T-cell (primary cell): Measurements from ENCODE around the gene ZNF674. TPM values are rescaled to one million over a fixed set of nuclear protein-coding genes. Genes with fewer than 3 reads are reported as not detected.
"Not testable (repeated sequence)": the region's sequence is repeated elsewhere in the genome, so short reads cannot be mapped to it uniquely, and the experiment has no call there.

ENCODE experiments used
- ATAC-seq, 4 experiments: fragments of 200-7000 bp in 3 of 4; fragments of 150-1000 bp in 1 of 4; cut with Tn5 transposase; replicated peaks in 1 of 4; 1 replicate in 3 of 4; 2 replicates in 1 of 4; pipeline ENCODE4 v1.10.0; 2021; ENCODE audit warnings: moderate library complexity in 3 of 4, mild to moderate bottlenecking in 2 of 4, moderate number of reproducible peaks in 1 of 4
- CTCF ChIA-PET, 2 donors: fragments of 300-600 bp; sonication (Branson Sonifier 250); formaldehyde crosslinking; loops; one replicate each; lab custom pipeline; 2022; ENCODE audit warnings: antibody characterized with exemption in 2 of 2; lab: Charles Lee
- POLR2A ChIA-PET, 2 donors: fragments of 300-600 bp; sonication (Branson Sonifier 250); formaldehyde crosslinking; loops; one replicate each; lab custom pipeline; 2022; ENCODE audit warnings: antibody characterized with exemption in 2 of 2; lab: Charles Lee
- DNase-seq, 35 experiments: peaks; one replicate each; pipeline versions ENCODE4 v3.0.0 to v3.0.0-alpha.2; 2013 to 2023
- H3K27ac ChIP-seq: one replicate; pipeline ENCODE4 v1.5.1; 2013; ENCODE audit warnings: low read length
- H3K27me3 ChIP-seq, 2 experiments: replicated peaks in 1 of 2; 1 replicate in 1 of 2; 2 replicates in 1 of 2; pipeline versions ENCODE4 v1.6.1 to v1.7.0; 2013; ENCODE audit warnings: low read length in 1 of 2, mixed read lengths in 1 of 2; ENCODE audit not compliant: control insufficient read depth in 2 of 2, insufficient read depth in 2 of 2; ENCODE audit errors: extremely low read depth in 1 of 2
- H3K36me3 ChIP-seq, 2 donors: 1 replicate in 1 of 2; 2 replicates in 1 of 2; pipeline versions ENCODE4 v1.6.1 to v1.7.0; 2013; ENCODE audit warnings: low read length in 1 of 2; ENCODE audit not compliant: control insufficient read depth in 2 of 2, insufficient read depth in 1 of 2; ENCODE audit errors: extremely low read depth in 1 of 2
- H3K4me1 ChIP-seq, 2 experiments: 1 replicate in 1 of 2; 2 replicates in 1 of 2; pipeline versions ENCODE4 v1.6.1 to v1.7.0; 2013; ENCODE audit warnings: low read length in 2 of 2, mixed read lengths in 1 of 2; ENCODE audit not compliant: insufficient read depth in 2 of 2, control insufficient read depth in 1 of 2; ENCODE audit errors: extremely low read depth in 1 of 2
- H3K4me3 ChIP-seq, 2 donors: 1 replicate in 1 of 2; 2 replicates in 1 of 2; pipeline versions ENCODE4 v1.5.1 to v1.7.0; 2013; ENCODE audit warnings: mild to moderate bottlenecking in 2 of 2, low read length in 1 of 2, moderate library complexity in 1 of 2; ENCODE audit not compliant: control insufficient read depth in 1 of 2; ENCODE audit errors: extremely low read depth in 1 of 2
- H3K9me3 ChIP-seq: 2 replicates; pipeline ENCODE4 v1.7.0; 2013
- H3K27ac Mint-ChIP-seq, 2 donors: one replicate each; pipeline ENCODE4 v1.8.0; 2020 to 2021; ENCODE audit warnings: mild to moderate bottlenecking in 2 of 2, mixed read lengths in 2 of 2
- H3K27me3 Mint-ChIP-seq, 2 donors: one replicate each; pipeline ENCODE4 v1.8.0; 2021 to 2022; ENCODE audit warnings: mixed read lengths in 2 of 2
- H3K36me3 Mint-ChIP-seq: one replicate; pipeline ENCODE4 v1.8.0; 2021; ENCODE audit warnings: mixed read lengths
- H3K4me1 Mint-ChIP-seq, 3 donors: one replicate each; pipeline ENCODE4 v1.8.0; 2020 to 2022; ENCODE audit warnings: mixed read lengths in 3 of 3, mild to moderate bottlenecking in 1 of 3
- H3K4me3 Mint-ChIP-seq, 3 donors: one replicate each; pipeline ENCODE4 v1.8.0; 2020 to 2022; ENCODE audit warnings: mild to moderate bottlenecking in 3 of 3, mixed read lengths in 3 of 3, moderate library complexity in 3 of 3
- H3K9me3 Mint-ChIP-seq, 3 donors: one replicate each; pipeline ENCODE4 v1.8.0; 2020 to 2022; ENCODE audit warnings: mixed read lengths in 3 of 3
- WGBS: methylation state at CpG from one replicate; pipeline ENCODE4 v1.1.5; 2013; ENCODE audit warnings: missing lambda C conversion rate; ENCODE audit not compliant: insufficient coverage; 5-methylcytosine and 5-hydroxymethylcytosine counted together
- total RNA-seq, 35 experiments: library from RNA in 6 of 35; stranded (reverse) in 6 of 35; fragments of 120-200 nt in 1 of 35; gene quantifications; one replicate each; pipeline versions ENCODE4 v1.2.1 to v1.2.4 and lab custom pipeline; 2013 to 2026

The ZNF674 gene
- total RNA-seq, 5 donors from 2014 or later (not counting 1 experiment from before 2014, with no cell fraction given), result 3.2 to 5.5 (median 4.6) TPM

DNA sequence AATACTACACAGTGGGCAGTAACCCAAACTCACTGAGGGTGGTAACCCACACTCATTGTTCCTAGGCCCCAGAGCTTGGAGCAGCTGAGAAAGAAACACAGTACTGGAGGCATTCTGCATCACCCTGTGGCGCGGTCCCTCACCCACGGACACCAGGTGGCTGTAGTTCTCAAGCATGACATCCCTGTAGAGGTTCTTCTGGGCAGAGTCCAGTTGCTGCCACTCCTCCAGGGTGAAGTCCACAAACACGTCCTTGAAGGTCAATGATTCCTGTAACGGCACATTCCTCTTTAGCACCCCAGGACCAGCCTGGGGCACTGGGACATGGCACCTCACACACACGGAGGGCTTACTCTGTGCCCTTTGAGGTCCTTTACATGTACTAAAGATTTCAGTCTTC lies 16.6 kb downstream of the ZNF674 start:
- WGBS, result no CpG with 5 or more reads among the region's 6 CpGs
- H3K9me3 ChIP-seq, H3K27me3 Mint-ChIP-seq, H3K27ac ChIP-seq, H3K27me3 ChIP-seq, H3K4me1 ChIP-seq, H3K27ac Mint-ChIP-seq, H3K4me3 ChIP-seq, H3K4me3 Mint-ChIP-seq, ATAC-seq, H3K36me3 ChIP-seq, H3K4me1 Mint-ChIP-seq, DNase-seq, H3K9me3 Mint-ChIP-seq, CTCF ChIA-PET: not testable (repeated sequence)
- H3K36me3 Mint-ChIP-seq, result peaks cover 11% of the 10 kb centered on the region
- POLR2A ChIA-PET, result interaction anchor here in 1 of 2 donors (0.6 kb wide), 1 partner anchor 59 kb away, joined by 3 read pairs; no protein-coding TSS in a partner anchor

GRCh38 chrX:46506076-46506475 lies 39.1 kb downstream of the ZNF674 start:
- no peaks in the 10 kb centered on the region for H3K4me1 Mint-ChIP-seq
- H3K27ac ChIP-seq, result no peak overlapping the region
- peaks cover 42% of the 10 kb centered on the region for H3K36me3 Mint-ChIP-seq
- H3K9me3 ChIP-seq, result peaks cover 4% of the 10 kb centered on the region
- peaks cover 0 to 4% of the 10 kb centered on the region in 2 donors for H3K27me3 Mint-ChIP-seq
- no peaks in the 10 kb centered on the region for H3K4me1 ChIP-seq
- ChIA-PET CTCF (interaction anchor here in 1 of 2 donors (0.7 kb wide), 1 partner anchor 11 kb away, joined by 6 read pairs; no protein-coding TSS in a partner anchor), POLR2A (no interaction called here)
- no CpG with 5 or more reads among the region's 1 CpG for WGBS
- H3K4me3 Mint-ChIP-seq, result no peak overlapping the region
- ATAC-seq (no peak), DNase-seq (no peak)
- no peak overlapping the region for H3K4me3 ChIP-seq
- H3K27ac Mint-ChIP-seq, result no peak overlapping the region
- peaks cover 6 to 12% (median 9%) of the 10 kb centered on the region in 3 donors for H3K9me3 Mint-ChIP-seq
- H3K36me3 ChIP-seq, result no peaks in the 10 kb centered on the region
- no peaks in the 10 kb centered on the region for H3K27me3 ChIP-seq

- Histone ChIP-seq H3K27me3 (no peaks in the 10 kb centered on the region), H3K4me3 (no peak overlapping the region), H3K36me3 (no peaks in the 10 kb centered on the region), H3K27ac (no peak overlapping the region), H3K9me3 (peaks cover 13% of the 10 kb centered on the region), H3K4me1 (no peaks in the 10 kb centered on the region)
- no peaks in the 10 kb centered on the region for H3K4me1 Mint-ChIP-seq
- H3K27me3 Mint-ChIP-seq, result peaks cover 0 to 4% of the 10 kb centered on the region in 2 donors
- POLR2A ChIA-PET, result no interaction called here
- CTCF ChIA-PET, result no interaction called here
- DNase-seq, result no peak
- no CpG with 5 or more reads among the region's 2 CpGs for WGBS
- H3K36me3 Mint-ChIP-seq, result peaks cover 51% of the 10 kb centered on the region
- no peak overlapping the region for H3K4me3 Mint-ChIP-seq
- H3K27ac Mint-ChIP-seq, result no peak overlapping the region
- H3K9me3 Mint-ChIP-seq, result peaks cover 13 to 23% (median 18%) of the 10 kb centered on the region in 3 donors
- no peak for ATAC-seq
These were observed 42.4 kb downstream of the ZNF674 start for GRCh38 chrX:46502848-46503247.

DNA sequence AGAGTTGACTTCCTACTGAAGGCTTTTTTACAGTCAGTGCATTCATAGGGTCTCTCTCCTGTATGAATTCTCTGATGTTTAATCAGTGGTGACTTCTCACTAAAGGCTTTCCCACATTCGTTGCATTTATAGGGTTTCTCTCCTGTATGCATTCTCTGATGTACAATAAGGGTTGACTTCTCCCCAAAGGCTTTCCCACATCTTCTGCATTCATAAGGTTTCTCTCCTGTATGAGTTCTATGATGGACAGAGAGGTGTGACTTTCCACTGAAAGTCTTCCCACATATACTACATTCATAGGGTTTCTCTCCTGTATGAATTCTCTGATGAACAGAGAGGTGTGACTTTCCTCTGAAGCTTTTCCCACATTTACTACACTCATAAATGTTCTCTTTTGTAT lies 45.2 kb downstream of the ZNF674 start:
- Histone ChIP-seq H3K9me3 (peaks cover 13% of the 10 kb centered on the region), H3K36me3 (no peaks in the 10 kb centered on the region), H3K27me3 (no peaks in the 10 kb centered on the region), H3K4me3 (no peak overlapping the region), H3K4me1 (no peaks in the 10 kb centered on the region), H3K27ac (no peak overlapping the region)
- H3K27ac Mint-ChIP-seq, result no peak overlapping the region
- peaks cover 7 to 30% (median 28%) of the 10 kb centered on the region in 3 donors for H3K9me3 Mint-ChIP-seq
- ChIA-PET CTCF (no interaction called here), POLR2A (no interaction called here)
- WGBS, result no CpG with 5 or more reads among the region's 1 CpG
- no peak overlapping the region for H3K4me3 Mint-ChIP-seq
- DNase-seq (no peak), ATAC-seq (no peak)
- peaks cover 0 to 4% of the 10 kb centered on the region in 2 donors for H3K27me3 Mint-ChIP-seq
- H3K4me1 Mint-ChIP-seq, result no peaks in the 10 kb centered on the region
- H3K36me3 Mint-ChIP-seq, result peaks cover 47% of the 10 kb centered on the region

DNA sequence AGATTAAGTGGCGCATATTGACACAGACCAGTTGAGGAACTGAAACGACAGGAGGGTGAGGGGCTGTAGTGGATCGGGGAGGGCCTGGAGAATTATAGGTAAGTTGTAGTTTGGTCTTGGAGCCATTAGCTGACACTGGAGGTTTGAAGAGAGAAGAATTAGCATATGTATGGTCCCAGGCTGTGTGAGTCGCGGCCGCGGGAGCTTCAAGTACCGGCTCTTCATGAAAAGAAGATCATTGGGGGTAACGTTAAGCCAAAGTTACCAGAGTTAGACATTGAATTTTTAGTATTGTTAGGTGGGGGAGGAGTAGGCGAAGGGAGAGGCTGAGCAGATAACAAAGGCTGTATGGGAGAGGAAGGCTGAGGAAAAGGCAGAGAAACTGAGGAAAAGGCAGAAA lies 56.5 kb downstream of the ZNF674 start:
- ChIA-PET CTCF (no interaction called here), POLR2A (no interaction called here)
- no peaks in the 10 kb centered on the region for H3K36me3 ChIP-seq
- H3K27me3 ChIP-seq, result no peaks in the 10 kb centered on the region
- no peaks in the 10 kb centered on the region for H3K9me3 ChIP-seq
- ATAC-seq (no peak), DNase-seq (no peak)
- H3K9me3 Mint-ChIP-seq, result peaks cover 15 to 24% (median 16%) of the 10 kb centered on the region in 3 donors
- H3K27me3 Mint-ChIP-seq, result no peaks in the 10 kb centered on the region
- H3K27ac ChIP-seq, result no peak overlapping the region
- 100% methylated on average over 7 of the region's 10 CpGs for WGBS
- no peak overlapping the region for H3K4me3 ChIP-seq
- H3K4me3 Mint-ChIP-seq, result no peak overlapping the region
- H3K36me3 Mint-ChIP-seq, result peaks cover 59% of the 10 kb centered on the region
- H3K4me1 ChIP-seq, result peaks cover 0 to 3% of the 10 kb centered on the region in 2 experiments
- no peak overlapping the region for H3K27ac Mint-ChIP-seq
- peaks cover 0 to 20% (median 20%) of the 10 kb centered on the region in 3 donors for H3K4me1 Mint-ChIP-seq

- ChIA-PET CTCF (interaction anchor here in 1 of 2 donors (1.2 kb wide), 1 partner anchor 87 kb away, joined by 3 read pairs; no protein-coding TSS in a partner anchor), POLR2A (interaction anchor here in 1 of 2 donors (0.6 kb wide), 1 partner anchor 104 kb away, joined by 4 read pairs; no protein-coding TSS in a partner anchor)
- H3K9me3 Mint-ChIP-seq, result peaks cover 17 to 24% (median 18%) of the 10 kb centered on the region in 3 donors
- DNase-seq (peak in 12 of 35 experiments; percentile 0 to 52 (median 8)), ATAC-seq (peak in 2 of 4 experiments; percentile 37 to 56)
- WGBS, result no CpG with 5 or more reads among the region's 8 CpGs
- Histone ChIP-seq H3K27ac (no peak overlapping the region), H3K4me3 (no peak overlapping the region), H3K27me3 (no peaks in the 10 kb centered on the region), H3K9me3 (peaks cover 2% of the 10 kb centered on the region), H3K36me3 (no peaks in the 10 kb centered on the region), H3K4me1 (peaks cover 0 to 3% of the 10 kb centered on the region in 2 experiments)
- peaks cover 70% of the 10 kb centered on the region for H3K36me3 Mint-ChIP-seq
- H3K4me3 Mint-ChIP-seq, result peak overlapping the region in 1 of 3 donors; percentile 41
- H3K27me3 Mint-ChIP-seq, result no peaks in the 10 kb centered on the region
- H3K4me1 Mint-ChIP-seq, result peaks cover 0 to 20% (median 20%) of the 10 kb centered on the region in 3 donors
- peak overlapping the region in 1 of 2 donors; percentile 83 for H3K27ac Mint-ChIP-seq
These were observed 59.3 kb downstream of the ZNF674 start for GRCh38 chrX:46485897-46486296.
